GM19467 (cell line): ENCODE data around the gene GSTM4.
"Not testable (repeated sequence)": the region's sequence is repeated elsewhere in the genome, so short reads cannot be mapped to it uniquely, and the experiment has no call there.

ENCODE experiments used
- ATAC-seq: cut with Tn5 transposase; IDR thresholded peaks from one replicate; pipeline ENCODE4 v1.9.1; 2021; ENCODE audit warnings: mild to moderate bottlenecking, moderate library complexity; ENCODE audit not compliant: unreplicated experiment

GSTM4 gene

GRCh38 chr1:109664671-109665070, 8.8 kb downstream of the GSTM4 start:
- no peak for ATAC-seq

- peak; percentile 88 for ATAC-seq
Observed at GRCh38 chr1:109667452-109668122, 11.7 kb downstream of the GSTM4 start, which contains the start of gene GSTM2. Gene GSTM2, plus strand, starts transcription at chr1:109668057. Its CDS starts 59 bp downstream, at chr1:109668116.

- ATAC-seq = peak; percentile 25
Observed at GRCh38 chr1:109668123-109668775, 12.3 kb downstream of the GSTM4 start.

- ATAC-seq = no peak
Observed at GRCh38 chr1:109669246-109669948, 13.5 kb downstream of the GSTM4 start.

GRCh38 chr1:109669949-109670302, 14.0 kb downstream of the GSTM4 start:
- ATAC-seq = not testable (repeated sequence)

- no peak for ATAC-seq
Observed at GRCh38 chr1:109671067-109671466, 15.2 kb downstream of the GSTM4 start.

GRCh38 chr1:109673861-109674260, 18.0 kb downstream of the GSTM4 start:
- not testable (repeated sequence) for ATAC-seq

GRCh38 chr1:109676683-109677381, 20.9 kb downstream of the GSTM4 start:
- not testable (repeated sequence) for ATAC-seq

- no peak for ATAC-seq
Observed at GRCh38 chr1:109677459-109677858, 21.6 kb downstream of the GSTM4 start.

- ATAC-seq = not testable (repeated sequence)
Observed at GRCh38 chr1:109678637-109679036, 22.7 kb downstream of the GSTM4 start.

- not testable (repeated sequence) for ATAC-seq
Observed at GRCh38 chr1:109684777-109685176, 28.9 kb downstream of the GSTM4 start.

- not testable (repeated sequence) for ATAC-seq
Observed at GRCh38 chr1:109685399-109685798, 29.5 kb downstream of the GSTM4 start.

- ATAC-seq = not testable (repeated sequence)
Observed at GRCh38 chr1:109685890-109686289, 30.0 kb downstream of the GSTM4 start.

GRCh38 chr1:109687109-109687508, 31.2 kb downstream of the GSTM4 start:
- ATAC-seq = not testable (repeated sequence)

- peak; percentile 88 for ATAC-seq
Observed at GRCh38 chr1:109687641-109688499, 32.0 kb downstream of the GSTM4 start, which contains the start of gene GSTM1. Gene GSTM1, plus strand, starts transcription at chr1:109687817. Its CDS starts 57 bp downstream, at chr1:109687874.

- no peak for ATAC-seq
Observed at GRCh38 chr1:109689844-109690405, 34.0 kb downstream of the GSTM4 start.

- no peak for ATAC-seq
Observed at GRCh38 chr1:109691759-109692158, 35.9 kb downstream of the GSTM4 start.

GRCh38 chr1:109694400-109694799, 38.5 kb downstream of the GSTM4 start:
- not testable (repeated sequence) for ATAC-seq

- ATAC-seq = not testable (repeated sequence)
Observed at GRCh38 chr1:109695138-109695537, 39.2 kb downstream of the GSTM4 start.

GRCh38 chr1:109697066-109697465, 41.2 kb downstream of the GSTM4 start:
- no peak for ATAC-seq
